BE2C (cell line): ENCODE results near the gene ARRDC4.

Source experiments
- DNase-seq: peaks from one replicate; pipeline ENCODE4 v3.0.0-alpha.2; 2020
- H3K27me3 ChIP-seq: fragments of 250-450 bp; sonication (Bioruptor Pico); 2 replicates; pipeline ENCODE4 v1.5.1; 2020; ENCODE audit warnings: mild to moderate bottlenecking
- H3K36me3 ChIP-seq: fragments of 250-450 bp; sonication (Bioruptor Pico); 2 replicates; pipeline ENCODE4 v1.5.1; 2020; ENCODE audit warnings: mild to moderate bottlenecking
- H3K4me1 ChIP-seq: fragments of 250-450 bp; sonication (Bioruptor Pico); 2 replicates; pipeline ENCODE4 v1.5.1; 2020
- H3K4me3 ChIP-seq: 2 replicates; pipeline ENCODE4 v1.5.1; 2011; ENCODE audit warnings: low read depth, low read length
- H3K9me3 ChIP-seq: fragments of 250-450 bp; sonication (Bioruptor Pico); 2 replicates; pipeline ENCODE4 v1.5.1; 2020
- CTCF ChIP-seq: IDR thresholded peaks from 2 replicates; pipeline ENCODE4 v1.5.1; 2012; ENCODE audit warnings: mild to moderate bottlenecking, low read depth, low read length

Gene ARRDC4

GRCh38 chr15:98002866-98003265 lies 42.4 kb downstream of the ARRDC4 start:
- Histone ChIP-seq H3K4me1 (no peaks in the 10 kb centered on the region), H3K9me3 (no peaks in the 10 kb centered on the region), H3K27me3 (no peaks in the 10 kb centered on the region), H3K36me3 (no peaks in the 10 kb centered on the region), H3K4me3 (no peak overlapping the region)
- no peak for TF ChIP-seq CTCF
- DNase-seq, result no peak

- Histone ChIP-seq H3K27me3 (peaks cover 2% of the 10 kb centered on the region; the same call in 1 of the 2 replicates), H3K4me3 (no peak overlapping the region), H3K4me1 (no peaks in the 10 kb centered on the region), H3K36me3 (no peaks in the 10 kb centered on the region), H3K9me3 (no peaks in the 10 kb centered on the region)
- TF ChIP-seq CTCF, result no peak
- DNase-seq, result no peak
These were observed 43.0 kb downstream of the ARRDC4 start for GRCh38 chr15:98003518-98003917.

GRCh38 chr15:98003996-98004395 lies 43.5 kb downstream of the ARRDC4 start:
- Histone ChIP-seq H3K4me3 (no peak overlapping the region), H3K36me3 (no peaks in the 10 kb centered on the region)
- no peak for TF ChIP-seq CTCF

GRCh38 chr15:98005659-98006058 lies 45.2 kb downstream of the ARRDC4 start:
- Histone ChIP-seq H3K4me1 (no peaks in the 10 kb centered on the region), H3K27me3 (peaks cover 15% of the 10 kb centered on the region), H3K9me3 (no peaks in the 10 kb centered on the region), H3K36me3 (no peaks in the 10 kb centered on the region), H3K4me3 (no peak overlapping the region)
- no peak for DNase-seq
- no peak for TF ChIP-seq CTCF

More at GRCh38 chr15:98003996-98004395, 43.5 kb downstream of the ARRDC4 start:
- no peaks in the 10 kb centered on the region for H3K9me3 ChIP-seq
- peaks cover 7% of the 10 kb centered on the region; the same call in 1 of the 2 replicates for H3K27me3 ChIP-seq
- no peaks in the 10 kb centered on the region for H3K4me1 ChIP-seq
- DNase-seq, result no peak

GRCh38 chr15:98009169-98009568 lies 48.7 kb downstream of the ARRDC4 start:
- Histone ChIP-seq H3K4me3 (no peak overlapping the region), H3K4me1 (no peaks in the 10 kb centered on the region), H3K36me3 (no peaks in the 10 kb centered on the region), H3K9me3 (no peaks in the 10 kb centered on the region), H3K27me3 (peaks cover 15% of the 10 kb centered on the region)
- DNase-seq, result no peak
- TF ChIP-seq CTCF, result no peak

- Histone ChIP-seq H3K4me1 (no peaks in the 10 kb centered on the region), H3K36me3 (no peaks in the 10 kb centered on the region), H3K9me3 (no peaks in the 10 kb centered on the region), H3K4me3 (no peak overlapping the region), H3K27me3 (peaks cover 15% of the 10 kb centered on the region)
- no peak for DNase-seq
- no peak for TF ChIP-seq CTCF
These were observed 49.5 kb downstream of the ARRDC4 start for GRCh38 chr15:98009971-98010370.
